Femur (tissue), 1 donor: ENCODE results near the gene NBAS.
"Not testable (repeated sequence)": the region's sequence is repeated elsewhere in the genome, so short reads cannot be mapped to it uniquely, and the experiment has no call there.

Source experiments
- DNase-seq: peaks from one replicate; pipeline ENCODE4 v3.0.0-alpha.2; 2017

NBAS gene

DNA sequence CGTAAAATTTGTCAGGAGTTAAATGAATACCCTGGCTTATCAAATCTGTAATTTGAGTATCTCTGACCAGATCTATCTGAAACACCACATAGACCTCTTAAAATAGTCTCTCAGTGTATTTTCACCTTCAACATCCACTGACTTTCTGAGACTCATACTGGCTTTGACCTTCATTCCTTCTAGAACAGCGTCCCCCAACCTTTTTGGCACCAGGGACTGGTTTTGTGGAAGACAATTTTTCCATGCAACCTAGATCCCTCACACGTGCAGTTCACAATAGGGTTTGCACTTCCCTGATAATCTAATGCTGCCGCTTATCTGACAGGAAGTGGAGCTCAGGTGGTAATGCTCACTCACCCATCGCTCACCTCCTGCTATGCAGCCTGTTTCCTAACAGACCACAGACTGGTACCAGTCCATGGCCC is 3.2 kb downstream of the NBAS start:
- no peak for DNase-seq

DNA sequence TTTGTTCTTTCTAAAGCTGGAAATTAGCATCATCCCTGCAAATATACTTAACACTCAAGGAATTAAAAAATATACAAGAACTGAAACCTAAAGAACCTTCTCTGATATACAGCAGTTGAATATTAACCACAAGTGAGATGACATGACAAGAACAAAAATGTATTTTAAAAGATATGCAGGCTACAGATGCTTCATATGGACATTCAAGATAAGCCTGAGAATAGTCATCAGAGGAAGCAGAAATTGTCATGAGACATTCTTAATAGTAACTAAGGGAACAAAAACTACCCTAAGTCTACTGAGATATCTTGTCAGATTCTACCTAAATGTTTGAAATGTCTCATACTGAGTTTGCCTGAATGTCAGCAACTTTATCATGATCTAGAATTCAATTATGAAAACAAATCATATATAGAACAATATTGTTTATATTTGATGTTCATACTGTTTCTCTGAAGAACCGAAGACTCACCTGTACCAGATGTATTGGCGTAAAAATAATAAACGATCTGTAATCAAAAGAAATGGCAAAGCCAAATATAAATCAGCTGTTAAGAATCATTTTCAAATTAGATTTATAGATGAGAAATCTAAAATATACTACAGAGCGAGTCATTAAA is 4.7 kb downstream of the NBAS start:
- no peak for DNase-seq

DNA sequence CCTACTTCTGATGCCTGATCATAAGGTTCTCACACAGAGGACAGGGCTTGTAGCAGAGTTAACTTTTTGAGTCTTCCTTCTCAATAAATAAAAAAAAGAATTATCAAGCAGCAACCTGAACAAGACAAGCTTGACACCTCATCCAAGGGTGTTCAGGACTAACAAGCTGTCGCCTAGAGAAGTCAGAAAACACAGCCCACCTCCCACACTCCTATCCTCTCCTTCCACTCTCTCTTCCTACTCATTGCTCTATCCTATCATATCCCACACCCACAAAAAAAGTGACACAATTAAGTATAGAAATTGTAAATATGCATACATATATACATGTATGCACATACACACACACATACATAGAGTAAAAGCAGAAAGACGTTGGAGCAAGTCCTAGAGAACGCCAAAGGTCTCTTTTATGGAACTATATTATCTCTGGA is 5.4 kb downstream of the NBAS start:
- DNase-seq: no peak

GRCh38 chr2:15554525-15555218 is 6.5 kb downstream of the NBAS start:
- DNase-seq: no peak

DNA sequence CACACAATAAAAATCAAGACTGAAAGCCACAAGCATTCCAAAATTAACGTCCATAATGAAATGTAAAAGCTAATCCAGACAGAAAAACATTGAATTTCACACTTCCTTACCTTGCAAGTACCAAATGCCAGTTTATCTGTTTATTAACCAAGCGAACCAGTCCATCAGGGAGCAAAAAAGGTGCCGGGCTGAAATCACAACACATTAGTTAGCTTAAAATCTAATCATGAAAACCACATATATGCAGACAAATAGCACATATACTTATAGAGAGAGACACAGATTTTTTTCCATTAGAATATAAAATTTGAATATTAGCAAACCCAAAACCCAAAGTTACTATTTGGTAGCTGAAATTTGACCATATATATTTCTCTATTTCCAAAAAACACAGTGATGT is 7.2 kb downstream of the NBAS start:
- no peak for DNase-seq

GRCh38 chr2:15553519-15553918 is 7.6 kb downstream of the NBAS start:
- no peak for DNase-seq

DNA sequence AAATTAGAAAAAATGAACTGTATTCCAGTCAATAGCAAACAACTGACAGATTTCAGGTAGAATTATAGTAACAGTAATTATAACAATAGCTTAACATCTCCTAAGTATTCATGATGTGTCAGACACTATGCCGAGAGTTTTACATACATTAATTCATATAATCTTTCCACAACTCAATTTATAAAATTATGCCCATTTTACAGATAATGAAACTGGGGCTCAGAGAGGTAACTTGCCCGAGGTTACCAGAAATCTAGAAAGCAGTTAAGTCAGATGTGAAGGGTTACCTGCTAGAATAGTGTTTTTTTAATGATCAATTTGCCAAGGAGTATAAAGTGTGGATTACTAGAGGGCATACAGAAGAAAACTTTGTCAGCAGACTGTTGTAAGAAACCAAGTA is 12.2 kb downstream of the NBAS start:
- no peak for DNase-seq

DNA sequence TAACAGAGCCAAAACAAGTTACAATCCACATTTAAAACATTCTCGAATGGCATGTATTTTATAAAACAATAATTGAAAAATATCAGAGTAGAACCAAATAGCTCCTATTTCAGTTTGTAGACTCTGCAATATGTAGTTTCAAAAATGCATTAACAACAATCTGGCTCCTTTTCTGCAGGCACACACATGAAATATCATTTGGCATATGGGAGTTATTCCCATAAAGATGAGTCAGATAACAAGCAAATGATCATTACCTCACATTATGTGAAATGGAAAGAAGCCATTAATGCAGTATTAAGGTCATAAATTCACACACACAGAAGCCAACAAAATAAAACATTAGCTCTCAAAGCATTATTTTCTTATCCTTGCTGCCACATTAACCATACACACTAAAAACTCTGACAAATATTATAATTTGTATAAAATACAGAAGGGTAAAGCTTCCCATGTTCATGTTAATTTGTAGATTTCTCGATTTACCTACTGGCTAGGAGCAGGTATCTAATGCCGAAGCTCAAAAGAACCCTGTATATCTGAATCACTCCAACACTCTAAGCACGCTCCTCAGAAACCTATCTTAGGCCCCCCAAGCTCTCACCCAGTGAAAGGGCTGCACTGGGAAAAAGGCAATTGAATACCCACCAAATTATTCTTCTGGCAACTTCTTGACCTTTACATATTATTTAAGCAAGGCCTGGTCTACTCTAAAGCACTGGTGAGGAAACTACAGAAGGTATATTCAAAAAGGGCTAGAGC is 13.8 kb downstream of the NBAS start:
- no peak for DNase-seq

DNA sequence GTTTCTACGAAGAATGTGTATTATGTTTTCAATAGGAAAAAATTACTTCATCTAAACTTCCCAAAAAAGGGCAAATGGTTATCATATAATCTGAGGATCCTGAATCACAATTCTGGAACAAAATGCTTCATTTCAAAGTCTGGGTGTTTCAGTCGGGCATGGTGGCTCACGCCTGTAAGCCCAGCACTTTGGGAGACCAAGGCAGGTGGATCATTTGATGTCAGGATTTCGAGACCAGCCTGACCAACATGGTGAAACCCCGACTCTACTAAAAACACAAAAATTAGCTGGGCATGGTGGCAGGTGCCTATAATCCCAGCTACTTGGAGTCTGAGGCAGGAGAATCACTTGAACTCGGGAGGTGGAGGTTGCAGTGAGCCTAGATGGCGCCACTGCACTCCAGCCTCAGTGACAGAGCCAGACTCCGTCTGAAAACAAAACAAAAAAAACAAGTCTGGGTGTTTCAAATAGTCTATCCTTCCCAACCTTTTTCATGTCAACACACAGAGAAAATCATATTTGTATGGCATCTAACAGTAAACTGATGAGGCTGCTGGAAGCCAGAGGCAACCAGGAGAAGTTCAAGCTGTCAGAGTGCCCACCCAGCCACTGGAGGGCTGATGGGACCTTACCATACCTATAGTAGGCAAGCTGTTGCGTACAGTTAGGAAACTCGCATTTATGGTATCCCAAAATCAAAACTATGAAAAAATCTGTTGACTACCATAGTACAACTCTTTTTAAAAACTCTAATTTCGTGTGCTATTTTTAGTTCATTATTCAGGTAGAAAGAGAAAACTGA is 14.6 kb downstream of the NBAS start:
- no peak for DNase-seq

DNA sequence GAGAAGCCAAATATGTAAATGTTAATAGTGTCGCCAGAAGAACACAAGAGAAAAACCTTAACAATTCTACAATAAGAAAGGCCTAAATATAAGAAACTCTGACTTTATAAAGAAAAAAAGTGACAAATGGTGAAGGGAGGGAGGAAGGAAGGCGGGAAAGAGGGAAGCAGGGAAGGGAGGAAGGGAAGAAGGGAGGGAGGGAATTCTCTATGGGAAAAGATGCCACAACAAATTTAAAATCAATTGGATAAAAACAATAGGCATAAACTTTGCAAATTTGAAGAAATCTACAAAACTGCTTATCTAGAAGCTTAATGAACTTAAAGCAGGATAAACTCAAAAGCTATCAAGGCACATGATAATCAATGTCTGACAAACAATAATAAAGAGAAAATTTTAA is 16.9 kb downstream of the NBAS start:
- no peak for DNase-seq

GRCh38 chr2:15543541-15543940 is 17.6 kb downstream of the NBAS start:
- DNase-seq: no peak

- DNase-seq: no peak
Measured at GRCh38 chr2:15543053-15543452, 18.1 kb downstream of the NBAS start.

- DNase-seq: not testable (repeated sequence)
Measured at GRCh38 chr2:15542269-15542668, 18.9 kb downstream of the NBAS start.

DNA sequence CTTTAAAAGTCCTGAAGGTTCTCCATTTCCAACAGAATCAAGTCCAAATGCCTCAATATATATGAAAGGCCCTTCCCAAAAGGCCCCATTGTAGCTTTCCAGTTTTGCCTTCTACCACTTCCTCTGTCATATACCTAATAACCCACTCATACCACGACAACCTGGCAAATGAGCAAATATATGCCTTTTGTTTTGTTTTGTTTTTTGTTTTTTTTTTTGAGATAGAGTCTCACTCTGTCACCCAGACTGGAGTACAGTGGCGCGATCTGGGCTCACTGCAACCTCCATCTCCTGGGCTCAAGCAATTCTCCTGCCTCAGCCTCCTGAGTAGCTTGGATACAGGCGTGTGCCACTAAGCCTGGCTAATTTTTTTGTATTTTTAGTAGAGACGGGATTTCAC is 20.6 kb downstream of the NBAS start:
- DNase-seq: not testable (repeated sequence)

DNA sequence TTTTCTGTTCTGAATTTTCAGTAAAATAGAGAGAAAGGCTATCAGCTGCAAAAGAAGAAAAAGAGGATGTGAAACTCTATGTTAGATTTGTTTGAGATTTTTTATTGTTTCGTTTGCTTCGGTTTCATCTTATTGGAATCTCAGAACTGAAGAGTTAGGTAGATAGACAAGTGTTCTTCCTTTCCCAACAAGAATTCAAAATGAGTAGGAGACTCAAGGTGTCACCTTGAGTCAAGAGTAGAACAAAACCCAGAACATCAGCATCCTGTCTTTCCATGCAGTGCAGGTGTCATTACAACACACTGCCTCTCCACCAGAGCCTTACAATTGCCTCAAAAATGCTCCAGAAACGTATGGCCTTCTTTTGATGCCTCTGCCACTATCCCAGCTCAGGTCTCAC is 21.1 kb downstream of the NBAS start:
- no peak for DNase-seq

GRCh38 chr2:15538792-15539191 is 22.3 kb downstream of the NBAS start:
- DNase-seq: no peak

DNA sequence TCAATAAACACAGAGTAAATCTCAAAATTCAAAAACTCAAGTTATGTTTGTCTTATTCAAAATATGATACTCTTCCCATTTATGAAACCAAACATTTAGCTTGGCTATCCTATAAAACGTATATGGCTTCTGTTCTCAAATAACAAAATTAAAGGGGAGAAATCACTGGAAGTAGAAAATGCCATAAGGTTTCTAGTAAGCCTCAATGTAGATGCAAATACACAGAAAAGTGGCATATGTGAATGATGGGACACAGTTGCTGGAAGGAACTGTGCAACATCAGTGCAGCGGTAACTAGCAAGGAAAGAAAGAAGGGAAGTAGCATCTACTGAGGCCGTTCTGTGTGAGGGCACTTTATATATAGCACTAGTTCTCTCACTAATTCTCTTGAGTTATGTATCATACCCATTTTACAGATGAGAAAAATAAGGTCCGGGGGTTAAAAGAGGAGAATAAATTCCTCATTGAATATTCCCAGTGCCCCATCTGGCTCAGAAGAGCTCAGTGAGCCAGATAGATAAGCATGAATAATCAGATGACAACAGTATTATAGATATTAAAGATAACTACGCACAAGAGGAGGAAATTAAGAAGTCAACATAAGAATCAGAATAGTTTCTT is 27.2 kb downstream of the NBAS start:
- no peak for DNase-seq

GRCh38 chr2:15532996-15533395 is 28.1 kb downstream of the NBAS start:
- DNase-seq: no peak

DNA sequence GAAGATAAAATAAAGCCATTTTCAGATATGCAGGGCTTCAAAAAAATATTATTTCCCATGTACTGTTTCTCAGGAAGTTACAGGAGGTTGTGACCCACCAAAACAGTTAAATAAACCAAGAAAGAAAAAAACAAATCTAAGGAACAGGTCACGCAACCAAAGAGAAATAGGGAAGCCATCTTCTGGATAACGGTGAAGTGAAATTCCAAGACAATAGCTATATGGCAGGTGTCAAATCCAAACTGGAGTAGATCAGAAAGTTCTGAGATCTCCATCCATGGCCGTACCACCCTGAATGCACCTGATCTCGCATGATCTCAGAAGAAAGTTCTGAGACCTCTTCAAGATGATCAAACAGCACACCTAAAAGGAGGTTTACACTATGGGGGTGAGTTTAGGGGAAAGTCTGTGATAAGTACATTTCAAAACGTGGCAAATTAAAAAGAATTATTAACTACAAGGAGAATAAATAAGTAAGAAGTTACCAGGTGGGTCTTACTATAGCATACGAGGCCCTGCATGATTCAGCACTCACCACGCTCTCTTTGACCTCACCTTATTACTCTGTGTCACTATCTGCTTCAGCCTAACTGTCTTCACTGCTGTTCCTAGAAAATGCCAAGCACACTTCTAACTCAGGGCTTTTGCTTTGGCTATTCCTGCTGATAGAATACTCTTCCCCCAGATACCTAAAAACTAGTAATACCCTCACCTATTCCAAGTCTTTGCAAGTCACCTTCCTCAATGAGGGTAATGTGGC is 29.9 kb downstream of the NBAS start:
- DNase-seq: no peak

DNA sequence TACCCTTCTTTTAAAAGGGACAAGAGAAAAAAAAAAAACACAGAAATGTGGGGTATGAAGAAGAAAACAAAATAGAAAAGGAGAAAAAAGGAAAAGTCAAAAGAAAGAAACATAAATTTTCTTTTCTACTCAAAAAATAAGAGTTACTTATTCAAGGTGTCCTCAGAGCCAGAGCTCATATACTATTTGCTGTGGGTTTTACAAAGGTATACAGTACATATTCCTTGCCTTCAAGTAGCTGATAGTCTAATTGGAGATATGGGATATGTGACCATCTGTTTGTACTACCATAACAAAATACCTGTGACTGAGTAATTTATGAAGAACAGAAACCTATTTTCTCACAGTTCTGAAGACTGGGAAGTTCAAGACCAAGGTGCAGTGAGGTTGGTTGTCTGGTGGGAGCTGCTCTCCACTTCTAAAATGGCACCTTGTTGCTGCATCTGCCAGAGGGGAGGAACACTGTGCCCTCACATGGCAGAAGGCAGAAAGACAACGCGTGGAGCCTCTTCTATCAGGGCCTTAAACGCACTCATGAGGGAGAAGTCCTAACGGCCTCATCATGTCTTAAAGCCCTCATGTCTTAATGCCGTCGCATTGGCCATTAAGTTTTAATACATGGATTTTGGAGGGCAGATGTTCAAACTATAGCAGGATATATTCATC is 33.9 kb downstream of the NBAS start:
- DNase-seq: no peak

DNA sequence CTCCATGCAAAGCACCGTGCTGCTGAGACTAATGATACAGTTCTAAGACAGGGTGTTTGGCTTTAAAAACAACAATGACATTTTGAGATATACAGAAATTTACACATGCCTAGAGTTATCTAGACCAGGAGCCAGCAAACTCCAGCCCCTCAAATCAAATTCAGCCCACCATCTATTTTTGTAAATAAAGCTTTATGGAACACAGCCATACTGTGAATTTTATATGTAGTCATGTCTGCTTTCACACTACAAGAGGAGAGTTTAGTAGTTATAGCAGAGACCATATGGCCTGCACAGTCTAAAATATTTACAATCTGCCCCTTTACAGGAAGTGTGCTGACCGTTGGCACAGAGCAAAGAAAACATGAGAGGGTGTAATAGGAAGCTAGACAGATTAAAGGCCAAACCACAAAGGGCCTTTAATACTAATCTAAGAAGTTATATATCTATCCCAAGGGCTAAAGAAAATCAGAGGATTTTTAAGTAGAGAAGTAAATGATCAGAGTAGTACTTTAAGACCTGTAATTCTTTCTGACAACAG is 39.4 kb downstream of the NBAS start:
- DNase-seq: no peak
